GM18909 (cell line): Measurements from ENCODE around the gene SQSTM1.

Experiments used
- ATAC-seq: cut with Tn5 transposase; IDR thresholded peaks from one replicate; pipeline ENCODE4 v1.9.1; 2021; ENCODE audit warnings: mild to moderate bottlenecking; ENCODE audit not compliant: unreplicated experiment, poor library complexity

Gene SQSTM1

DNA sequence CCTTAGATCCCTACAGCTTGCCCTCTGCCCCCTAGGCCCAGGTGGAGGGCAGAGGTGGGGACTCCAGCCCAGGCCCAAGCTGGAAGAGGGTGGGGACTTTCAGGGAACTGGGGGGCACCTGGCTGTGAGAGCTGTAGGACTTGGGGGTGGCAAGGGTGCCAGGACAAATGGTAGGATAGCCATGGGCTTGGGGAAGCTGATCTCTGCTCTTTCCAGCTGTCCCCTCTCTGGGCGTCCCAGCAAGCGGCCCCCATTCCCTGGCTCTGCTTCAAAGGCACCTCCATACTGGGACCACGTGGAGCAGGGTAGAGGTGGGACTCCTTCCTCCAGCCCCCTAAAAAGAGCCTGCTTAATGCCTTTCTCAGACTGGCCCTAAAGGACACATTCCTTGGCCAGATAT, 26.5 kb upstream of the SQSTM1 start:
- no peak for ATAC-seq

DNA sequence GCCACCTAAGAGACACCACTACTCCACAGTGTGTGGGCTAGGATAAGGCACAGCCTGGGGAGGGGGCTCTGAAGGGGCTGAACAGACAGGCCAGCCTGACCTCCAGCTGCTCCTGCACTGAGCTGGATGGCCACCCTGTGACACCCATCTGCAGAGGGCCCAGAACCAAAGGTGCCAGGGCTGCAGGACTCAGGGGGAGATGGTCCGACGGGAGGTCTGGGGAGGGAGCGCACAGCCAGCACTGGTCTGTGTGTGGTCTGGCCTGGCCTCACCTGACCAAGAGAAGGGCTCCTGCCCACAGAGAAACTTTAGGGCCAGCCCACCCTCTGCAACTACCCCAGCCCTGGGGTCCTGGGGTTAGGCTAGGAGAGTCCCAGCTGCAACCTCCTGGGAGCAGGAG, 26.1 kb upstream of the SQSTM1 start:
- no peak for ATAC-seq

DNA sequence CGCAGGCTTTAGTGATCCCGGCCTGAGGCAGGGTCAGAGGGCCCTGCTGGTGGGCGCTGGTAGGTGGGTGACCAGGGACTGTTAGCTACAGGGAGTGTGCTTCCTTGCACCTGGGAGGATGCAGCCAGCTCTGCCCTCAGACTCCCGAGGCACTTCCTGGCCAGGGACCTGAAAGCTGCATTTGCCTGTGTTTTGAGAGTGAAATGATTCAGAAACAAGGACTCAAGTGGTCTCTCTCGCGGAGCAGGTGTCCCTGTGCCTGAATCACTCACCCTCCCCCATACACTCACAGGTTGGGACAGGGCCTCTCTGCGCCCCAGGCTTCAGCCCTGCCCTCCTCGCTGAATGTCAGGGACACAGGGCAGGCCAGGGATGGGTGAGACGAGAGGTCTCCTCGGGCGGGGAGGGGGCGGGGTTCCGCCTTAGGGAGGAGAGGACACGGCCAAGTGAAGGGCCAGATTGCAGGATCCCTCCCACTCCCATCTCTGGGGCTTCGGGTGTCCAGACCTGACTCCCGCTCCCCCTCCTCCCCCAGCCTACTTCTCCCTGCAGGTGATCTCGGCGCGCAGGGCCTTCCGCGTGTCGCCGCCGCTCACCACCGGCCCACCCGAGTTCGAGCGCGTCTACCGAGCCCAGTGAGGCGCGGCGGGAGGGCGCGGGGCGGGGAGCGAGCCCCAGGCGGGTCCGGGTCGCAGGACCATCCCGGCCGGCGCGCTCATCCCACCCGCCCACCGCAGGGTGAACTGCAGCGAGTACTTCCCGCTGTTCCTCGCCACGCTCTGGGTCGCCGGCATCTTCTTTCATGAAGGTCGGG, 25.4 kb upstream of the SQSTM1 start:
- ATAC-seq, result peak; percentile 1

DNA sequence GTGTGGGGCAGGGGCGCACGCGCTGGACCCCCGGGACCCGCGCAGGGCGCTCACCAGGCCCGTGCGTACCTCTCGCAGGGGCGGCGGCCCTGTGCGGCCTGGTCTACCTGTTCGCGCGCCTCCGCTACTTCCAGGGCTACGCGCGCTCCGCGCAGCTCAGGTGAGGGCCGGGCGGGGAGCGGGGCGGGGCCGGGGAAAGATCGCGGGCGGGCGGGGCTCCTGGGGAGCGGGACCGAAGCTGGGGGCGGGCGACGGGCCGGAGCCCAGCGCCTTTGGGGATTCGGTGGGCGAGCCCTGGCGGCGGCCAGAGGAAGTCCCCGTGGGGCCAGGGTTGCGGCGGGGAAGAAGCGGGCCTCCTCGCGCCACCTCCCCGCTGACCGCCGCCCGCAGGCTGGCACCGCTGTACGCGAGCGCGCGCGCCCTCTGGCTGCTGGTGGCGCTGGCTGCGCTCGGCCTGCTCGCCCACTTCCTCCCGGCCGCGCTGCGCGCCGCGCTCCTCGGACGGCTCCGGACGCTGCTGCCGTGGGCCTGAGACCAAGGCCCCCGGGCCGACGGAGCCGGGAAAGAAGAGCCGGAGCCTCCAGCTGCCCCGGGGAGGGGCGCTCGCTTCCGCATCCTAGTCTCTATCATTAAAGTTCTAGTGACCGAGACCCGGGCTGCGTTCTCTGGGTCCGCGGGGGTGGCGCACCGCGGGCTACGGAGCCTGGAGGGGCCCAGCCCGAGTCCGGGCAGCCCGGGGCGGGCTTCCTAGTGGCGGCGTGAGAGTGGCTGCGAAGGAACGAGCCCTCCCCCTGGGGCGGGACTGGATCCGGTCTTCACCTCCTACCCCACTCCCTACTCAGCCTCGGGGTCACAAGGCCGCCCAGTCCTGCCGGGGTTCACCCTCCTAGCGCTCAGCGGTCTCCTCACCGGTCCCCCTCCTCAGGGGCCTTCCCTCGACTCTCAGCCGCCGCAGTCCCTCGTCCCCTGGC, 24.6 kb upstream of the SQSTM1 start:
- peak; percentile 73 for ATAC-seq

DNA sequence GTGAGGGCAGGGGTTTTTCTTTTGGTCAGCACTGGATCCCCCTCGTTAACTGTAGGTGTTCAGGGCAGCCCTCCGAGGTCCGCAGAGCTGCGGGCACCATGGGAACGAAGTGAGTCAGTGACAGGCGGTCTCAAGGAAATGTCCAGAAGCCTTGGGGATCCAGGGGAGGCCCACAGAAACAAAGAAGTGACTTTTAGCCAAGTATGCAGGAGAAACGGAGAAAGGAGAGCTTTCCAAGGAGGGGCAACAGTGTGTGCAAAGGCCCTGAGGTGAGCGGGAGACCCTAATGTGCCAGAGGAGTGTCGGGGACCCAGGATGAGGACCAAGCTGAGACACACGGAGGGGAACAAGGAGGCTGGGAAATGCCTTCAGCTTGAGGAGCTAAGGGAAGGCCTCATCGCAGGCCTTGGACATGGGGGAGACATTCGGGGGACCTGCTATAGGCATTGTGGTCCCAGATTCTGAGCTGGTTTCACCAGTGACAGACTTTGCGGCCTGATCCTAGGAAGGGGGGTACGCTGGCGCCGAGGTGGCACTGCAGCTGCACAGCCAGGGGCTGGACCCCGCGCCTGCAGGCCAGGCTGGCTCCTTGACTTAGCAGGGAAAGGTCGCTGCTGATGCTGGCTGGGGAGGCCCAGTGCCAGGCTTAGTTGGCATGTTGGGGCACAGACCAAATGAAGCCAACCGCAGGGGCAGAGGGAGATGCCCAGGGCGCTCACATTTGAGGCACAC, 23.7 kb upstream of the SQSTM1 start:
- ATAC-seq, result no peak

DNA sequence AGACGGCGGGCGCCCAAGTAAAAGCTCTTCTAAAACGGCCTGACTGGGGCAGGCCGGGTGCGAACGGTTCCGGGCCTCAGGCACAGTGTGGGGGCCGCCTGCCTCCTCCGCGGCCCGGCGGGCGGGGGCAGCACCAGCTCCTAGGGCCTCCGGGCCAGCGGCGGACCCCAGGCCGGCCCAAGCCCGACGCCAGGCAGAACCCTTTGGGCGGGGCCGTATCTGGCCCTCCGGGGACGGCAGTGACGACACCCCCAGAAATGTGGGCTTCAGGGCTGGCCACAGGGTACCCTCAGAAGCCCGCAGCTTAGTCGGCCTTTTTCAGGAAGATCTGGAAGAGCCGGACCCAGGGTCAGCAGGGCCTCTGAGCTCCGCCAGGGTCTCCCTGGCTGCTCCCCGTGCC, 23.0 kb upstream of the SQSTM1 start:
- ATAC-seq, result no peak

DNA sequence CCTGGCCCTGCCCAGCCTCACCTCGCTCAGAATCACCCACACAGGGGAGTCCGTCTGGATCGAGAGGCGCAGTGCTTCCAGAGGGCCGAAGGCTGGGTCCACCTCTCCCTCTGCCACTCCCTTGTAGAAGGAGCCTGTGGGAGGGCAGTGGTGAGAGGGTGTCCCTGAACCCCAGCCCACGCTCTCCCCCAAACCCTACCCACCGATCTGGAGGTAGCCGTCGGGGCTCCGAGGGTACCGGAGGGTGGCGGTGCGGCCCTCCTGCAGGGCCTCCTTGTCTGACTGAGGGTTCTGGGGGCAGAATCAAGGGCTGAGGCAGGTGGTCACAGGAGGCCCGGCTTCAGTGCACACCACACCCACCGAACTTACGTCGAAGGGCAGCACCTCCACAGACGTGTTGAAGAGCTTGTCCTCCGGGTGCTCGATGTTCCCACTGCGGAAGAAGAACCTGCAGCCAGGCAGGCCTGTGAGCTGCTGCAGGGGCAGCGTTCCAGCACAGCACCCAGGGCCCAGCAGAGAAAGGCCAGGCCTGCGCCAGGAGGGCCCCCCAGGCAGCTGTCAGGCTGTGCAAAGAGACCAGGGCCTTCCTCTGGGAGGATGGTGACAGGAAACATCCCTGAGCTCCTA, 22.4 kb upstream of the SQSTM1 start:
- ATAC-seq, result no peak

DNA sequence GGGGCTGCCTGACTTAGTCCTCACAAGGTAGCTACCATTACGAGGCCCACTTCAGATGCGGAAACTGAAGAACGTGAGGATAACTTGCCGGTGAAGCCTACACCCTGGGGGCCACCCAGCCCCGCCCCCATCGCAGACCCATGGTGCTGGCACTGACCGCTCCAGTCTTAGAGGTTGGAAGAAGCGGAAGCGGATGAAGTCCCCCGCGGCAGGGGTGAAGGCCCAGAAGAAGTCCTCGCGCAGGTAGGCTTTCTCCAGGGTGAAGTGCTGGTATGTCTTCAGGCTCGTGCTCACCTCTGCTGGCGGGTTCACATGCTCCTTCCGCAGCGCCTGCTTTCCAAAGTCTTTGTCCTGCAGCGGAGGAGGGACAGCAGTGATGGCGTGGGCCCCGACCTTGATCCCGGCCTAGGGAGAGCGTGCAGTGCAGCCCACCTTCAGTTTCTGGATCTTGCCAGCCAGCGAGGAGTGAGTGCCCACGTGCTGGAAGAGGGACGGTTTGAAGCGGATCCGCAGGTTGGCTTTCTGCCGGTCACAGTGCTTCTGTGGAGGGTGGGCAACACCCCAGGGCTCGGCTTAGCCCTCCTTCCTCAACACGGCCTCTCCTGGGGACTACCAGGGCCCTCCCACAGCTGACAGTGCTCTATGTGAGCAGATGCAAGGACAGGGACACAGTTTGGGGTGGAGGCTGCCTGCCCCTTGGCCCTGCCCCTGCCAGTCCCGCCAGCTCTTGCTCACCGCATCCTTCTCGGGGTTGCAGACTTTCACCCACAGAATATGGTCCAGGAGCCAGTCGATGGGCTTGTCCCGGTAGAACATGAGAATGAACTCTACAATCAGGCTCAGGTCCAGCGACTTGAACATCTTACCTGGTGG, 21.7 kb upstream of the SQSTM1 start:
- ATAC-seq, result no peak

DNA sequence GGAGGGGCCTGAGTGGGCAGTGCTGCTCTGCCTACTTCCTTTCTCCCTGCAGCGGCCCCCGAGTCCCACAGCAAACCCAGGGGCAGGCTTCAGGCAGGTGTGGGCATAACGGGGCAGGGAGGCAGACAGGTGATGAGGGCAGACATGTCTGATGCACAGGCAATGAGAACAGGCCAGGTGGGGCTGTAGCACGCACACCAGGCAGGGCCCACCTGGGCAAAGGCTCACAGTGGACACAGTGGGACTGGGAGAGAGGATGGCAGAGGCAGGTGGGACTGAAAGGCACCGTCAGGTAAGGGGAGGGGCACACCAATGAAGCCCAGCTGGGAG, 21.1 kb upstream of the SQSTM1 start:
- no peak for ATAC-seq

DNA sequence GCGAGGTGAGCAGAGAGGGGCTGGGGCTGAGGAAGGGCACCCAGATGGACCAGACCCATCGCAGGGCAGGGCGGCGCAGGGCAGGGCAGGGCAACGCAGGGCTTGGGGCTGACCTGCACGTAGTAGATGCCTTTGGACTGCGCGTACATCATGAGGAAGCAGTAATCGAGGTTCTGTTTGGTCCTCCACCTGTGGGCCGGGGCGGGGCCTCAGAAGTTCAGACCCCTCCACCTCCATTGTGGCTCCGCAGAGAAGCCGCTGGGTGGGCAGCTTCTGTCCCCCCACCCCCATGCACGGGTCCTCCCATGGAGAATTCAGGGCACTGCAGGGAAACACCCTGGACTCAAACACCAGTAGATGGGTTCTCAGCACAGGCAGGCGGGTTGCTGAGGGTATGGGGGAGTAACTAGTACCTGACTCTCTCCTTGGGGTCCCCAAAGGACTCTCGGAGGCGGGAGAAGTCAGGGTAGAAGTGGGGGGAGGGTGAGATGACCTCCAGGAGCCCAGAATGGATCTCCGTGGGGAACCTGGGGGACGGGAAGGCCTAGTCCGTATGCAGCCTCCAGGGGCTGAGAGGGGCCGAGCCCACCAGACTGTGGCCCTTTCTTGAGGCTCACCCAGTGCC, 20.5 kb upstream of the SQSTM1 start:
- no peak for ATAC-seq

DNA sequence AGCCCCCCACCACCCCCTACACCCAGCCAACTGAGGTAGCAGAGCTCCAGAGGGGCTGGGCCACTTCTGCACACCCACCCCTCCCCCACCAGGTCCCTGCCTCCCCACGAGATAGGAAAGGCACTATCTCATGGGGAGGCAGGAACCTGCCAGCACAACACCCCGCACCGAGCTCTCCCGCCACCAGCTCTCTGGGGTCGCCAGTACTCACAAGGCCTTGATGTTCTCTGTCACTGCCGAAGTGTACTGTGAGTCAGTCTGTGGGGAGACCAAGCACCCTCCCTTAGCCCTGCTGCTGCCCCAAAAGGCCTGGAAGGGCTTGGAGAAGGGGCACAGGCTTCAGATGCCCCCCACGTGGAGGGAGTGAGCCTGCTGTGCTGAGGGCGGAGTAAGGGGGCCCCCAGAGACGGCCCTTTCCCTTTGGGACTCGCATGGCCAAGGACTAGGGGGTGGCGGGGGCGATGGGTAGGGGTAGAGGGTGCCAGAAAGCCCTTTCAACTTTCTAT, 20.0 kb upstream of the SQSTM1 start:
- ATAC-seq, result no peak

DNA sequence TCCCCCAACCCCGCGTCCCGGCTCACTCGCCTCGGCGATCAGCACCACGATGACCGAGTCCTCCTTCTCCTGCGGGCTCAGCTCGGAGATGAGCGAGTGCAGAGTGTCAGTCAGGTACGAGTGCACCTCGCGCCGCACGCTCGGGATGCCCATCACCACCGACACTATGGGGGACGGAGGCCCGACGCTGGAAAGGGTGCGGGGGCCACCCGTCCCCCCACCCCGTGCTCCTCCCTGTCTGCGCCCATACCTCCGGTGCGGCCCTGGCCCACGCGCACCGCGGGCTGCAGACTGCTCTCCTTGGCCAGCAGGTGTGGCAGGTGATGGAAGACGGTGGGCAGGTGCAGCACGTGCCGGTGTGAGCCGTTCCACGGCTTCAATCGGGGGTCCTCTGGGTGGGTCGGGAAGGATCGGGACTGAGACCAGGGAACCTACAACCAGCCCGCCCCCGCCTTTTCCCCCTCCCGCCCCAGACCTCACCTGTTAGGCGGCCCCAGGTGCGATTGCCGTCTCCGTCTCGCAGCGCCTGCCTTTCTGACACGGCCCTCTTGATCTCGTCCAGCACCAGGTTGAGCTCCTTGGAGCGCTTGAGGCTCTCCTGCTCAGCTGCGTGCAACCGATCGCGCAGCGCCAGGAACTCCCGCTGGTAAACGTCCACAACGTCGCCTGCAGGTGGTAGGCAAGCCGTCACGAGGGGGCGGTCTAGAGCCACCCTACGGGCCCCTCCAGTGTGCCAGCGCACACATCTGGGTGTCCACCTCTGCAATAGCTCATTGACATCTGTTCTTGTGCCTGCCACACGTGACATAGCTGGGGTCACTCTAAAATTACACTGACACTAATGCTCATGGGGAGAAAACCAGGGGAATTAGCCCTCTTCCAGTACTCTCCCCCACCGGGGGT, 19.1 kb upstream of the SQSTM1 start:
- peak; percentile 40 for ATAC-seq

DNA sequence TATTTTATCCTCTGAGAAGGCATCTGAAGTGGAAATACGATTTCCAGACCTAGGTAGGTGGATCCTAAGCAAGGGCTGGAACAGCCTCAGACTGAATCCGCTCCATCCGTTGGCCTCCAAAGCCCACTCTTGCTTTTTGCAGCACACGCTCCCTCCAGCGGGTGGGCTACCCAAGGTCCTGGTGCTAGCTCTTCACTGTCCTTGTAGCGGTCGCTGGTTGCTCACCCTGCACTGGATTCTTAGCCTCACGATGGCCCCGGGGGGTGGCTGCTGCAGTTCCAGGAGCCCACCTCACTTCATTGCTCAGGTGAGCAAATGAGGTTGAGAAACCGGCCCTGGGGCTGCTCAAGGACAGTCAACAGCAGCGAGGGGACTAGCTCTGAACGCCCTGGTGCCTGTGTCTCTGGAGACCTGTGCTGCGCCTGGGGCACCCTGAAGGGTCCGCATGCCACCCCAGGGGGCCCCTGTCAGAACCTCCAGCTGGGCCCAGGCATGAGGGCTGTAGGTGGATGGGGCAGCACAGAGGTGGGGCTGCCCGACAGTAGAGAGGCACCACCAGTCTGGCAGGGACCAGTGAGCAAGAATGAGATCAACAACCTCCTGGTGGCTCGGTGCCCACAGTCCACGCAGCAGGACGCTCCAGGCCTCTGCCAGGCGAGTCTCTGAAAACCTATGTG, 18.4 kb upstream of the SQSTM1 start:
- no peak for ATAC-seq

DNA sequence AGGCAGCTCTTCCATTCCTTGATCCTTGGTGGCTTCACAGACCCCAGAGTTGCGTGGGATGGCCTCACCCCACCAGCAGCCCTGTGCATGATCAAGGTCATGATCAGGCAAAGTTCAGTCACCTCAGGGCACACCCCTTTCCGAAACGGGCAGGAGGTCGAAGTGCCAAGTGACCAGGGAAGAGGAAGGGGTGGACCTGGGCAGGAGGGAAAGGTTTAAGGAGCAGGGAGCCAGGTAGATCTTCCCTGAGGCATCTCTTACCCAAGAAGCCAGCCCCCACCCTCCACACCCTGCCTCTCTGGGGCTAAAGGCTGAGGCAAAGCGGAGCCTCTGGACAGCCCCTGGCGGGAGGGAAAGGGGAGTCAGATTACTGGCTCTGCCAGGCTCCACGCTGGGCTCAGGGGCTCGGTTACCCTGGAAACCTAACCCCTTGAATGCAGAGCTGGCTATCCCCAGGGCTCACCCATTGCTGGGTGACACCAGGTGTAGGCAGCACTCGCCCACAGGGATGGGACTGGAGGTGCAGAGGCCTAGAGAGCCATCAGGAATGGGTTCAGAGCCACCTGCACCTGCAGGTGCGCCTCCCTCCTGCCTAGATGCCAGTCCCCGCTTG, 17.6 kb upstream of the SQSTM1 start:
- no peak for ATAC-seq

DNA sequence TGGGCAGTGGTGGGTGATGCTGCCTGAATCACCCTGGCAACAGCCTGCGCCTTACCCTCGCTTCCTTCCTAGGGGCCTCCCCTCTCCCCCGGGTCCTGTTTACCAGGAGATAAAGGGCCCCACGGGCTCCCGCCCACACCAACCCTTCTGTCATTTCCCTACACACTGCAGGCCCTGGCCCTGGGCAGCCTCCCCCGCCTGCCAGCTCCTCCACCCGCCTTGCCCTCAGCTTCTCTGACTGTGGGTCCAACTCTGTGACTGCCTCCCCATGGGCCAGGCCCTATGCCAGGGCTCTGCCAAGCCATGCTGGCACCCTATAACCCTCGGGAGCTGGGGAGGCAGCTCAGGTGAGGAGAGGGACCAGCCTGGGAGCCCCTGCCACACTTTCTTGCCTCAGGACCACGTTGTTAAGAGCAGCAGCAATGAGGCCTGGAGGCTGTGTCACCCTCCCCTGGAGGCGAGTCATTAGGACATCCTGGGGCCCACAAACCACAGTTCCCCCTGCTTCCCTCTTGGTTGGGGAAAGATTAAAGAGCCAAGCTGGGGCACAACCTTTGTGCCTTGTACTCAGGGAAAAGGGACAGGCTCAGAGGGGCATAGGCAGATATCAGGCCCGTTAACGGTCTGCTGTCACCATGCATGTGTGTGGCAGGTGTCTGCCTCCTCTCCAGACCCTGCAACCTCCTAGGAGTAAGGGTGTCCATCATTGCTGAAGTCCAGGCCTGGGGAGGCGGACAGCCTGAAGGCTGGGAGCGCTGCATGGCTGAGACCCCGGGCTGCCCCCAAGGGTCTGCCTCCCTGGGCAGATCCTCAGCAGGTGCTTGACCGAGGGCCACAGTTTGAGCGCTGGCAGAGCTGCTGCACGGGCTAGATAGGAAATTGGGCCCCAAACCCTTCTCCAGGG, 16.8 kb upstream of the SQSTM1 start:
- no peak for ATAC-seq

DNA sequence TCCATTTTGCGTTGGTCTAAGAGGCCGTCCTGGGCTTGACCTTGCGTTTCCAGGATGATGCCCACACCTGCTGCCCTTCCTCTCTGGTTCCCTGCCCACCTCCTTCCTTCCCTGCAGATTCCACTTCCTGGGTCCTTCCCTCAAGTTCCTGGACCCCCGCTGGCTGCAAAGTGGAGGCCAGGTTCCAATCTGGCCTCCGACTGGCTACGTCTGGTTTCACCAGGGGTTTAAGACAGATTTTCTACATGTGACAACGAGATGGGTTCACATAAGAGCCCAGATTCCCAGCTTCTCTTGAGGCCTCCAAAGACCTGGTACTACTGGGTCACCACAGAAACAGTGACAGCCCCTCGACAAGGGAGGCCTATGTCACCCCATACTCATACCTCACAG, 16.2 kb upstream of the SQSTM1 start:
- no peak for ATAC-seq
